GM19372 (cell line): ENCODE results near the gene SF3B5.
A peak's percentile ranks its signal among the peaks of the same experiment; 100 is the strongest.
"Not testable (repeated sequence)": the region's sequence is repeated elsewhere in the genome, so short reads cannot be mapped to it uniquely, and the experiment has no call there.

Experiments
- ATAC-seq: cut with Tn5 transposase; IDR thresholded peaks from one replicate; pipeline ENCODE4 v1.9.1; 2021; ENCODE audit warnings: mild to moderate bottlenecking, low read depth, moderate library complexity; ENCODE audit not compliant: unreplicated experiment

Gene SF3B5

DNA sequence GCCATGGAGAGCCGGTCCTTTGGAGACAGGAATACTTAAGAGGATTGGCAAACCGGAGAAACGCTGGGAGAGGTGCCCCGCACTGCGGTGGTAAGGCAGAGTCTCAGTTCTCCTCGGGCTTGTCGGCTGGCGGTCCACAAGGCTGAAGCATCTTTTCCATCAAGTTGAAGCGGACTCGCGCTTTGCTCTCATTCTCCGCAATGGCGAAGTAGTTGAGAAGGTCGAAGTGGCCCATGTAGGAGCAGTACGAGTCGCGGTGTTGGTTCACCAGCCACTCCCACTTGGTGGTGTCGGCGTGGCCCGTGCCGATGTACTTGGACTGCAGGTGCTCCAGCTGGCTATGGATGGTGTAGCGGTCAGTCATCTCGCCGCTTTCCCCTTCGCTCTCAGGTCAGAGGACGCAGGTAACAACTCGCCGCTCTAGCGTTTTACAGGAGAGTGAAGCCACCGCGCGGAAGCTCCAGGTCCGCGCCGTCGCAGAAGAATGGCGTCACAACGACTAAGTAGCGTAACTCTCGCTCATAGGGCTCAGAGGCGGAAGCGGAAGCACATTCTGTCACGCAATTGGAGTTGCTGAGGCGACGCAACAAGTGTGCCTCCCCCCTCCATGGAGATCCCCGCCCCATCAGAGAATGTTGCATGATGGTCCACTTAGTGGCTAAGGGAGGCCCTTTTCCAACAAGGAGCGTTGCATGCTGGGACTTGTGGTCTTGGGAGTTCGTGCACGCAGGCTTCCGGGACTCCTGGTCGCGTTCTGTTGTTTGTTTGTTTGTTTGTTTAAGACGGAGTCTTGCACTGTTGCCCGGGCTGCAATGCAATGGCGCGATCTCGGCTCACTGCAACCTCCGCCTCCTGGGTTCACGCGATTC, at the start of gene SF3B5:
SF3B5 (minus strand) TSS at position 440 of the 869 bp plus-strand sequence; CDS start at position 364, 76 bp downstream.
- ATAC-seq, result peak; percentile 95

DNA sequence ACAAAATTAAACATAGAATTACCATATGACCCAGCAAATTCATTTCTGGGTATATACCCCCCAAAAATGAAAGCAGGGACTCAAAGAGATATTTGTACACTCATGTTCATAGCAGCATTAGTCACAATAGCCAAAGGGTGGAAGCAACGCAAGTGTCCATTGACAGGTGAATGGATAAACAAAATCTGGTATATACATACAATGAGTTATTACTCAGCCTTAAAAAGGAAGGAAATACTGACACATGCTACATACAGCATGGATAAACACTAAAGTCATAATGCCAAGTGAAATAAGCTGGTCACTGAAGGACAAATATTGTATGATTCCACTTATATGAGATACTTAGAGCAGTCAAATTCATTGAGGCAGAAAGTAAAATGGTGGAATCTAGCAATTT, 49.6 kb upstream of the SF3B5 start:
- ATAC-seq, result no peak

DNA sequence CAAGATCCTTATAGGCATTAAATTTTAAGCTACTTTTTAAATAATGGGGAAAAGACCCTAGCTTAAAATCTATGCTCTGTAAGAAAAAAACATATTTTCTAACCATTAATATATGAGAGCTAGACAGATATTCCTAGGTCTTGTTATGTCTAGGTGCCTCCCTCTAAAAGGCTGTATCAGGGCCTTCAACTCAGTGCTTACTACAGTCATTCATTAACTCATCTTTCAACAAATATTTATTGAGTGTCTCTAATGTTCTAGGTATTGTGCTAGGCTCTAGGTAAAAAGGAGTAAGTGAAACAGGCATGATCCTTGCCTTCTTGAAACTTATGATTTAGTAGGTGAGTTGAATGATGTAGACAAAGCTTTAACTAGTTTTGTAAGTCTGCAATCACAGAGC, 48.5 kb upstream of the SF3B5 start:
- ATAC-seq, result no peak

- no peak for ATAC-seq
Measured at GRCh38 chr6:144143106-144143505, 47.7 kb upstream of the SF3B5 start.

GRCh38 chr6:144141470-144141869, 46.1 kb upstream of the SF3B5 start:
- no peak for ATAC-seq

DNA sequence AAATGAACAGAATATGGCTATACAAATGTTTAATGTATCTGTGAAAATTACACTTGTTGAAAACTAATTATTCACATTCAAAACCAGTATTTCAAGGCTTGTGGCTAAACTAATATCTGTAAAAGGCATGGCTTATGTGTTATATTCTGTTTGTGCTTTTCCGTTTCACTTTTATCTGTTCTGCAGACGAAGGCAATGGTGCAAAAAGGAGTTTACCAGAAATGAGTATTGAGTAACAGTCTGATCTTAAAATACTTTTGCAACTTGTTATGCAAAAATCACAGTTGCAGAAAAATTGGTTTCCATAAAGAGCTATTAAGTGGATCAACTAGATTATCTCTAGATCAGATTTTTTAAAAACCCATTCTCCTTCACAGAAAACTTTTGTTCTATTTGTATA, 45.5 kb upstream of the SF3B5 start:
- ATAC-seq, result no peak

GRCh38 chr6:144139817-144140216, 44.4 kb upstream of the SF3B5 start:
- no peak for ATAC-seq

DNA sequence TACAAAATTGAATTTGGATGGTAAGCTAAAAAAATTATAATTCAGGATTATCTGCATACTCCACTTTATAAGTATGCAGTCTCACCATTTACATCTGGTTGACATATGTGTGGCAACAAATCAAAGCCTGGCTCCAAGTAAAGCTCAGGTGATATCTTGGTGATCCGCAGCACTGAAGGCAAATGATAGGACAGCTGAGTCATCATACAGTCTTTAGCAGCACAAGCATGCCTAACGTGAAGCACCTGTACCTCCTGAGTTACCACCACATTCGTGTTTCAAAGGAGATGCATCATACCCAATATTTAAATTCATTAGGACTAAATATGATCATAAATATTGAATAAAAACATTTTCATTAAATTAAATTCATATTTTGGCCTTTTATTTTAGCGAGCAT, 43.2 kb upstream of the SF3B5 start:
- ATAC-seq, result no peak

- no peak for ATAC-seq
Measured at GRCh38 chr6:144134737-144135136, 39.4 kb upstream of the SF3B5 start.

DNA sequence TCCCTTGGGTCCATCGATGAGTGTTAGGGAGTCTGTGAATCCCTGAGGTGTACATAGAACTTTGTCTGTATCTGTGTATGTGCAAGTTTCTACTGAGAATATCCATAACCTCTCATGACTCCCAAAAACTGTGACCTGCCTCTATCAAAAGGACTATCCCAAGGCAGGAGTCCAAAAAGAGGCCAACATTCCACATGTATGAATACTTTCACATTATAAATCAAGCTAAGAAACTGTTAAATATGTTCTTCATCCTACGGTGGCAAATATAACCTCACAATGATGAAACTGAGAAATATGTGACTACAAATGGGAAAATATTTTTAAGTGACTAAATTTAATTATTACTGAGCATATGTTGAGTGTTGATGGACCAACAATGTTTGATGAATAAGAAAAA, 38.8 kb upstream of the SF3B5 start:
- ATAC-seq, result no peak

DNA sequence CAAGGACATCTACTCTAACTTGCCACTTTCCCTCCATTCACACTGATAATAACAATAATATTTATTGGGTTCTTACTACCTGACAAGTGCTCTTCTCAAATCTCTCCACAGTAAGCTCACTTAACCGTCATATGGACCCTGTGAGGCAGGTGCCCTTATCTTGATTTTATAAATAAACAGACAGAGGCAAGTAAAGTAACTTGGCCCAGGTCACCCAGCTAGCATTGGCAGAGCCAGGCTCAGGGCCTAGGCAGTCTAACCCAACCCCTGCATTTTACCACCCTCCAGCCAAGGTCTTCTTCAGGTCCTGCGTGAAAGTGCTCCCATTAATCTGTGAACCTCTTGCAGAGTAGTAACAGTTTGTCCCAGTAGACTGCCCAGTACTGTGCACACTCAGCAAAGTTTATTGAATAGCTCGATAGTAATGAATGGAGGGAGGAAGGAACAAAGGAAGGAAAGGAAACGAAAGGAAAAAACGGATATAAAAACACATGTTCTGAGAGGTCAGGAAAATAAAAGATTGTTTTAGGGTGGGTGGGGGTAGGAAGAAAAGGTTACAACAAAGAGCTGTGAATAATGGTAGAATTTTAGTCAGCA, 38.0 kb upstream of the SF3B5 start:
- no peak for ATAC-seq

GRCh38 chr6:144132167-144132690, 36.9 kb upstream of the SF3B5 start:
- not testable (repeated sequence) for ATAC-seq

DNA sequence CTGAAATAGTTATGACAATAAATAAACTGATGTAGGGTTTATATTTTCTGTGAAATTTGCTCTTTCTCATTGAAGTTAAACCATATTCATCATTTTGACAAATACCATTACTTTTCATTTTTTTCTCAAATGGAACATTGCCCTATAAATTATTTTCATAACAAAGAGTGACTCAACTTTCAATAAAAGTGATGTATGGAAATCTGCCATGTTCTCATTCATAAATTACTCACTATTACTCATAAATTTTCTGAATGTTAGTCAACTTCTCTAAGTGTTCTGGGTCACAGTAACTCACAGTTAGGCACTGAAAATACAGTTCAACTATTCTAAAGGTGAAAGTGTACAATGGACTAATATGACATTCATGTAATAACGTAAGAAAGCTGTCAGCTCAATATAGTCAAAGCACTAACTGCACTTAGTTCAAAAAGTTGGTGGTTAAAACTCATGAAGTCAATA, 35.9 kb upstream of the SF3B5 start:
- no peak for ATAC-seq

DNA sequence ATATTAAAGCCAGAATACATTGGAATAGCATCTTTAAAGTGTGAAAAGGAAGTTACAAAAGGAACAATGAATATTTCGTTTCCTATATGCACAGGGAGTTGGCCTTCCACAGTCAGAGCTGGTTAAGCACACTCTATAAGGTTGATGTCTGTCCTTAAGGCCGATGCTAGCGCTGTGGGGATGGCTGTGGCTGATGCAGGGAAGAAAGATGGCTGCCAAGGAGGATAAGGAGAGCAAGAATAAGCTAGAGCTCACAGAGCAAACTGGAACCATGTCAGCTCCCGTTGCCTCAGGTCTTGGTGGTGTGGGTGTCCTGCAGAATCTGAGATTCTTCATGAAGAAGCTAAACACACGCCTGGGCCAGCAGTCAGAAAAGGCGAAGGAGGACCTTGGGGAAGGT, 34.1 kb upstream of the SF3B5 start:
- ATAC-seq, result no peak

GRCh38 chr6:144127097-144127496, 31.7 kb upstream of the SF3B5 start:
- ATAC-seq, result no peak

- ATAC-seq, result no peak
Measured at GRCh38 chr6:144123836-144124235, 28.5 kb upstream of the SF3B5 start.

GRCh38 chr6:144123421-144123820, 28.0 kb upstream of the SF3B5 start:
- no peak for ATAC-seq

DNA sequence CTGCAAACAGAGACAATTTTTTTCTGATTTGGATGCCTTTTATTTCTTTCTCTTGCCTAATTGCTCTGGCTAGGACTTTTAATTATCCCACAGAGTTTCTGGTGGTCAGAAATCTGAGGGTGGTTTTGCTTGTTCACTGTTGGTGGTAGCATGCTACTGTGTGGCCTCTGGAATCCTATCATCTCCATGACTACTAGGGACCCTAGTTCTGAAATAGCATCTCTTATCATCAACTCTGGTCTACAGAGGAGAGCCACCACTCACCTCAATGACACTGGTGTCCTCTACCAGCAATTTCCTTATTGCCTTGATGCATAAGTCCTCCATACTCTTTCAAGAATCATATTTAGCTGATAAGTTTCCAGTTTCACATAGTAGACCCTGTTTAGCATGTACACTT, 27.5 kb upstream of the SF3B5 start:
- no peak for ATAC-seq

DNA sequence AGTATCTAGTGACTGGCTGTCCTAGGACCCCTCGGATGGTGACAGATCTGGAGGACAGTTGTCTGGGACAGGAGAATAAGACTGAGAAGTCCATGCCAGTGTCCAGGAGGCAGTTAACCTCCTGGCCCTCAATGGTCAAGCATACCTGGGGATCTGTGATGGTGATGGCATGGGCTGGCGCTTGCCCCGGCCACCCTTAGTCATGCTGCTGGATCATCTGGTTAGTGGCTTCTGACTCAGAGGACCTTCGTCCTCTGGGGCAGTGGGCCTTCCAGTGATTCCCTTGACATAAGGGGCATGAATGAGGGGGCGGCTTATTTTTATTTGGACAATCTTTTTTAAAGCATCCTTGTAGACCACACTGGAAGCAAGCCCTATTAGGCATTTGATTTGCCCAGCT, 24.0 kb upstream of the SF3B5 start:
- no peak for ATAC-seq

GRCh38 chr6:144115219-144115618, 19.8 kb upstream of the SF3B5 start:
- no peak for ATAC-seq

- ATAC-seq, result no peak
Measured at GRCh38 chr6:144113366-144113765, 18.0 kb upstream of the SF3B5 start.

GRCh38 chr6:144110210-144110609, 14.8 kb upstream of the SF3B5 start:
- no peak for ATAC-seq
